SK-N-SH (cell line): ENCODE measurements around the gene FIGN. TPM values are rescaled to one million over a fixed set of nuclear protein-coding genes. Genes with fewer than 3 reads are reported as not detected.

Experiments used
- CTCF ChIA-PET: fragments of 300-600, 350-600 bp; formaldehyde crosslinking; extraction: SDS; loops from one replicate; lab custom pipeline; 2021; lab: Yijun Ruan, JAX
- POLR2A ChIA-PET: fragments of 350-600 bp; sonication (Branson Sonifier 250); formaldehyde crosslinking; extraction: SDS; loops from one replicate; lab custom pipeline; 2020; ENCODE audit warnings: antibody characterized with exemption, inconsistent platforms; lab: Yijun Ruan, JAX
- DNase-seq: peaks from one replicate; pipeline ENCODE4 v3.0.0; 2012
- H2AFZ ChIP-seq: fragments of 200-600 bp; sonication (generic); 2 replicates; pipeline ENCODE4 v1.8.1; 2016; ENCODE audit warnings: antibody characterized with exemption, mild to moderate bottlenecking, low read depth
- H3F3A ChIP-seq: fragments of 200-600 bp; sonication (generic); replicated peaks from 2 replicates; pipeline ENCODE3; 2016; ENCODE audit warnings: antibody characterized with exemption, mild to moderate bottlenecking; ENCODE audit not compliant: insufficient read depth
- H3K27ac ChIP-seq, 2 experiments: fragments of 200-500 bp in 1 of 2; fragments of 200-600 bp in 1 of 2; sonication (Bioruptor generic) in 1 of 2; sonication (generic), shearing (Covaris generic) in 1 of 2; 2 replicates each; pipeline versions ENCODE4 v1.5.1 to v1.6.1; 2014 to 2016; ENCODE audit warnings: low read depth in 2 of 2, inconsistent platforms in 1 of 2, low read length in 1 of 2, mild to moderate bottlenecking in 1 of 2, mixed read lengths in 1 of 2
- H3K27me3 ChIP-seq: fragments of 200-600 bp; sonication (generic), shearing (Covaris generic); 2 replicates; pipeline ENCODE4 v1.6.1; 2016; ENCODE audit warnings: mixed run types; ENCODE audit not compliant: insufficient read depth
- H3K36me3 ChIP-seq, 2 experiments: fragments of 200-500 bp in 1 of 2; fragments of 200-600 bp in 1 of 2; sonication (Bioruptor generic) in 1 of 2; sonication (generic) in 1 of 2; replicated peaks in 1 of 2; 2 replicates each; pipeline versions ENCODE3 to v1.5.1; 2014 to 2016; ENCODE audit warnings: low read length in 1 of 2, mild to moderate bottlenecking in 1 of 2; ENCODE audit not compliant: insufficient read depth in 2 of 2, control insufficient read depth in 1 of 2
- H3K4me1 ChIP-seq, 2 experiments: fragments of 200-500 bp in 1 of 2; fragments of 200-600 bp in 1 of 2; sonication (Bioruptor generic) in 1 of 2; sonication (generic), shearing (Covaris generic) in 1 of 2; 2 replicates each; pipeline versions ENCODE4 v1.5.1 to v1.6.1; 2014 to 2016; ENCODE audit warnings: low read depth in 1 of 2, low read length in 1 of 2, mixed run types in 1 of 2; ENCODE audit not compliant: insufficient read depth in 2 of 2, control insufficient read depth in 1 of 2
- H3K4me2 ChIP-seq: fragments of 200-600 bp; sonication (generic), shearing (Covaris generic); 2 replicates; pipeline ENCODE4 v1.6.1; 2017; ENCODE audit warnings: mixed run types
- H3K4me3 ChIP-seq, 2 experiments: fragments of 200-500 bp in 1 of 2; fragments of 200-600 bp in 1 of 2; sonication (Bioruptor generic) in 1 of 2; sonication (generic), shearing (Covaris generic) in 1 of 2; 2 replicates each; pipeline versions ENCODE4 v1.5.1 to v1.8.1; 2014 to 2016; ENCODE audit warnings: low read depth in 2 of 2, inconsistent platforms in 1 of 2, low read length in 1 of 2, mild to moderate bottlenecking in 1 of 2, mixed read lengths in 1 of 2, moderate library complexity in 1 of 2
- H3K79me2 ChIP-seq: fragments of 200-600 bp; sonication (generic); 2 replicates; pipeline ENCODE4 v1.8.1; 2017; ENCODE audit warnings: mild to moderate bottlenecking; ENCODE audit not compliant: insufficient read depth
- H3K9ac ChIP-seq: fragments of 200-600 bp; sonication (generic); 2 replicates; pipeline ENCODE4 v1.6.1; 2017; ENCODE audit warnings: mixed run types
- H3K9me2 ChIP-seq: fragments of 200-600 bp; sonication (generic); 2 replicates; pipeline ENCODE4 v1.6.1; 2017; ENCODE audit warnings: mixed run types
- H3K9me3 ChIP-seq: fragments of 200-600 bp; sonication (generic); 2 replicates; pipeline ENCODE4 v1.6.1; 2017; ENCODE audit warnings: mixed run types, mild to moderate bottlenecking, moderate library complexity
- H4K20me1 ChIP-seq: fragments of 200-600 bp; sonication (generic); 2 replicates; pipeline ENCODE4 v1.6.1; 2017; ENCODE audit warnings: mild to moderate bottlenecking, mixed run types; ENCODE audit not compliant: insufficient read depth
- CHD2 ChIP-seq: fragments of 150-350 bp; IDR thresholded peaks from 2 replicates; pipeline ENCODE4 v1.6.1; 2018; ENCODE audit warnings: low read length; ENCODE audit not compliant: partially characterized antibody
- CTCF ChIP-seq: fragments of 200-600 bp; sonication (generic); IDR thresholded peaks from 2 replicates; pipeline ENCODE4 v1.6.1; 2017; ENCODE audit warnings: antibody characterized with exemption, mild to moderate bottlenecking, moderate library complexity
- EP300 ChIP-seq, 2 experiments: IDR thresholded peaks; 2 replicates each; pipeline versions ENCODE4 v1.4.0 to v1.6.1; 2012; ENCODE audit warnings: borderline replicate concordance in 1 of 2, low read depth in 1 of 2, low read length in 1 of 2
- FOSL2 ChIP-seq: IDR thresholded peaks from 2 replicates; pipeline ENCODE4 v1.4.0; 2012; ENCODE audit warnings: low read depth, mild to moderate bottlenecking, moderate library complexity, borderline replicate concordance
- FOXJ3 ChIP-seq: sonication (generic); formaldehyde crosslinking; IDR thresholded peaks from 2 replicates; pipeline ENCODE4 v1.5.1; 2020; ENCODE audit warnings: mild to moderate bottlenecking, missing genetic modification reagents
- GABPA ChIP-seq: IDR thresholded peaks from 2 replicates; pipeline ENCODE4 v1.4.0; 2012; ENCODE audit warnings: low read depth, mild to moderate bottlenecking
- GATA2 ChIP-seq: sonication (generic); formaldehyde crosslinking; IDR thresholded peaks from 2 replicates; pipeline ENCODE4 v1.5.0; 2020; ENCODE audit warnings: mild to moderate bottlenecking, missing genetic modification reagents
- JUND ChIP-seq: IDR thresholded peaks from 2 replicates; pipeline ENCODE4 v1.4.0; 2012
- MXI1 ChIP-seq: IDR thresholded peaks from 2 replicates; pipeline ENCODE4 v1.6.1; 2012; ENCODE audit warnings: mild to moderate bottlenecking, low read depth, low read length, improper control_type of control experiment
- NFIC ChIP-seq: IDR thresholded peaks from 2 replicates; pipeline ENCODE4 v1.4.0; 2012; ENCODE audit warnings: borderline replicate concordance
- POLR2AphosphoS5 ChIP-seq: IDR thresholded peaks from 2 replicates; pipeline ENCODE4 v1.6.1; 2012; ENCODE audit warnings: low read depth, low read length
- RAD21 ChIP-seq: IDR thresholded peaks from 2 replicates; pipeline ENCODE4 v1.6.1; 2012; ENCODE audit warnings: mild to moderate bottlenecking, low read length
- RCOR1 ChIP-seq: fragments of 150-350 bp; IDR thresholded peaks from 2 replicates; pipeline ENCODE4 v1.6.1; 2017; ENCODE audit warnings: antibody characterized with exemption, low read length
- RFX5 ChIP-seq: IDR thresholded peaks from 2 replicates; pipeline ENCODE4 v1.6.1; 2012; ENCODE audit warnings: mild to moderate bottlenecking, improper control_type of control experiment, low read length
- SIN3A ChIP-seq: IDR thresholded peaks from 2 replicates; pipeline ENCODE4 v1.6.1; 2012; ENCODE audit warnings: low read depth, mild to moderate bottlenecking, low read length, moderate library complexity, borderline replicate concordance
- SMC3 ChIP-seq: IDR thresholded peaks from 2 replicates; pipeline ENCODE4 v1.6.1; 2012; ENCODE audit warnings: low read depth, low read length, improper control_type of control experiment
- TAF1 ChIP-seq: IDR thresholded peaks from 2 replicates; pipeline ENCODE4 v1.6.1; 2012; ENCODE audit warnings: low read depth, mild to moderate bottlenecking, low read length, moderate library complexity, borderline replicate concordance
- TCF12 ChIP-seq: IDR thresholded peaks from 2 replicates; pipeline ENCODE4 v1.4.0; 2012
- TEAD4 ChIP-seq: IDR thresholded peaks from 2 replicates; pipeline ENCODE4 v1.4.0; 2012; ENCODE audit warnings: mild to moderate bottlenecking, borderline replicate concordance; ENCODE audit not compliant: insufficient read depth
- WGBS: methylation state at CpG from one replicate; pipeline ENCODE4 v1.1.6; 2017; ENCODE audit warnings: low lambda C conversion rate; 5-methylcytosine and 5-hydroxymethylcytosine counted together
- polyA plus RNA-seq, 3 experiments: library from polyadenylated mRNA; depleted of rRNA; stranded (reverse); fragments of >200 nt; gene quantifications; 2 replicates each; pipeline ENCODE4 v1.2.3, GENCODE V29; 2012
- TF ChIP-seq, protein P1 (sequence below): IDR thresholded peaks from 2 replicates; pipeline ENCODE4 v1.6.1; 2012; ENCODE audit warnings: mild to moderate bottlenecking, low read depth, low read length, moderate library complexity

FIGN gene
- polyA plus RNA-seq, 1 of the 3 experiments (the other 2 are of a cell fraction) = 0.74 TPM

GRCh38 chr2:163748420-163748819 lies 12.6 kb upstream of the FIGN start:
- Histone ChIP-seq H3K9me3 (no peaks in the 10 kb centered on the region), H3K9me2 (no peaks in the 10 kb centered on the region), H3K36me3 (no peaks in the 10 kb centered on the region), H3K27ac (no peak overlapping the region), H4K20me1 (no peaks in the 10 kb centered on the region), H3K27me3 (no peaks in the 10 kb centered on the region), H3K4me2 (no peak overlapping the region), H3K9ac (no peak overlapping the region), H3K79me2 (no peaks in the 10 kb centered on the region), H2AFZ (no peak overlapping the region), H3K4me3 (no peak overlapping the region), H3F3A (no peaks in the 10 kb centered on the region), H3K4me1 (no peaks in the 10 kb centered on the region)
- TF ChIP-seq RAD21 (no peak), GABPA (no peak), SMC3 (no peak), FOSL2 (no peak), RFX5 (no peak), TCF12 (no peak), RCOR1 (no peak), GATA2 (CRISPR knock-in tag) (no peak), SIN3A (no peak), TAF1 (no peak), POLR2AphosphoS5 (no peak)
- POLR2A ChIA-PET = no interaction called here
- DNase-seq = no peak
- CTCF ChIA-PET = no interaction called here

DNA sequence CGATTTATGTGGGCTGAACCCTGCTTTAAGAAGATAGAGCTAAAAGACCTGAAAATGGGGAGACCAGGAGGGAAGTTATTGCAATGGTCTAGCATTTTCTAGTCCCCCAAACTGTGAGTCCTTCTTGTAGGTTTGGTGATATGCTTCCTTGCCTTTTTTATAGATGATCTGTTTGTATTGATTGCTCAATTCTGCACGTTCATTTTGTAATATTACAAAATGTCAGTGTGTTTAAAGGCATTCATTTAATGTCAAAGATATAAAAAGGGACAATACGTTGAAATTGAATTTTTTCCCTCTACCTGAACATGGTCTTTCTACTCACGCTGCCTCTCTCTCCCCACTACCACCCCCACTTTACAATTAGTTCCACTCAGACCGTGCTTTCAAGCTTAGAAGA lies 5.6 kb upstream of the FIGN start:
- no peaks in the 10 kb centered on the region for H3F3A ChIP-seq
- H3K9me2 ChIP-seq = no peaks in the 10 kb centered on the region
- H3K27me3 ChIP-seq = no peaks in the 10 kb centered on the region
- no peaks in the 10 kb centered on the region for H4K20me1 ChIP-seq
- ChIA-PET CTCF (no interaction called here), POLR2A (no interaction called here)
- no peaks in the 10 kb centered on the region for H3K36me3 ChIP-seq
- H3K9me3 ChIP-seq = no peaks in the 10 kb centered on the region
- 82% methylated on average over 5 of the region's 5 CpGs for WGBS
- H3K79me2 ChIP-seq = no peaks in the 10 kb centered on the region
- no peak overlapping the region for H3K4me3 ChIP-seq
- no peak for DNase-seq
- no peak overlapping the region for H3K4me2 ChIP-seq
- no peak for TF ChIP-seq EP300 (IDR thresholded peaks at IDR 0.05; ENCODE audit: borderline replicate concordance in 1 of 2, low read depth in 1 of 2, low read length in 1 of 2)
- no peak for TF ChIP-seq JUND
- TF ChIP-seq SIN3A = no peak
- TF ChIP-seq FOSL2 = no peak
- no peak for TF ChIP-seq GATA2 (CRISPR knock-in tag)
- TF ChIP-seq CTCF = no peak
- no peak for TF ChIP-seq MXI1
- TF ChIP-seq, protein P1, sequence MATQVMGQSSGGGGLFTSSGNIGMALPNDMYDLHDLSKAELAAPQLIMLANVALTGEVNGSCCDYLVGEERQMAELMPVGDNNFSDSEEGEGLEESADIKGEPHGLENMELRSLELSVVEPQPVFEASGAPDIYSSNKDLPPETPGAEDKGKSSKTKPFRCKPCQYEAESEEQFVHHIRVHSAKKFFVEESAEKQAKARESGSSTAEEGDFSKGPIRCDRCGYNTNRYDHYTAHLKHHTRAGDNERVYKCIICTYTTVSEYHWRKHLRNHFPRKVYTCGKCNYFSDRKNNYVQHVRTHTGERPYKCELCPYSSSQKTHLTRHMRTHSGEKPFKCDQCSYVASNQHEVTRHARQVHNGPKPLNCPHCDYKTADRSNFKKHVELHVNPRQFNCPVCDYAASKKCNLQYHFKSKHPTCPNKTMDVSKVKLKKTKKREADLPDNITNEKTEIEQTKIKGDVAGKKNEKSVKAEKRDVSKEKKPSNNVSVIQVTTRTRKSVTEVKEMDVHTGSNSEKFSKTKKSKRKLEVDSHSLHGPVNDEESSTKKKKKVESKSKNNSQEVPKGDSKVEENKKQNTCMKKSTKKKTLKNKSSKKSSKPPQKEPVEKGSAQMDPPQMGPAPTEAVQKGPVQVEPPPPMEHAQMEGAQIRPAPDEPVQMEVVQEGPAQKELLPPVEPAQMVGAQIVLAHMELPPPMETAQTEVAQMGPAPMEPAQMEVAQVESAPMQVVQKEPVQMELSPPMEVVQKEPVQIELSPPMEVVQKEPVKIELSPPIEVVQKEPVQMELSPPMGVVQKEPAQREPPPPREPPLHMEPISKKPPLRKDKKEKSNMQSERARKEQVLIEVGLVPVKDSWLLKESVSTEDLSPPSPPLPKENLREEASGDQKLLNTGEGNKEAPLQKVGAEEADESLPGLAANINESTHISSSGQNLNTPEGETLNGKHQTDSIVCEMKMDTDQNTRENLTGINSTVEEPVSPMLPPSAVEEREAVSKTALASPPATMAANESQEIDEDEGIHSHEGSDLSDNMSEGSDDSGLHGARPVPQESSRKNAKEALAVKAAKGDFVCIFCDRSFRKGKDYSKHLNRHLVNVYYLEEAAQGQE = no peak
- TF ChIP-seq TAF1 = no peak
- no peak for TF ChIP-seq TEAD4
- no peak for TF ChIP-seq CHD2
- no peak for TF ChIP-seq RCOR1
- no peak for TF ChIP-seq POLR2AphosphoS5
- no peak for TF ChIP-seq SMC3
- no peak for TF ChIP-seq FOXJ3
- no peak for TF ChIP-seq NFIC
- TF ChIP-seq GABPA = no peak
- TF ChIP-seq, all 33 proteins: peak for 0
- H3K9ac ChIP-seq = no peak overlapping the region
- H2AFZ ChIP-seq = no peak overlapping the region
- H3K27ac ChIP-seq = no peak overlapping the region
- H3K4me1 ChIP-seq = peaks cover 0 to 3% of the 10 kb centered on the region in 2 experiments; a peak in 1 of 4 replicates
